Gastrocnemius medialis (tissue), 4 donors: ENCODE data around the gene GRIK3. TPM values are rescaled to one million over a fixed set of nuclear protein-coding genes. Genes with fewer than 3 reads are reported as not detected.

Experiments
- ATAC-seq, 2 donors: fragments of 150-250 bp; one replicate each; pipeline ENCODE4 v1.9.1; 2016
- DNase-seq, 2 donors: peaks; one replicate each; pipeline ENCODE4 v3.0.0-alpha.2; 2019
- H3K27ac ChIP-seq, 4 donors: fragments of 200-600 bp; sonication (generic); 1 replicate in 1 of 4; 2 replicates in 3 of 4; pipeline ENCODE4 v1.5.1; 2016 to 2018; ENCODE audit warnings: mild to moderate bottlenecking in 2 of 4, moderate library complexity in 1 of 4
- H3K27me3 ChIP-seq, 3 donors: fragments of 200-600 bp; sonication (generic) in 2 of 3; 1 replicate in 1 of 3; 2 replicates in 2 of 3; pipeline versions ENCODE4 v1.5.1 to v1.6.0; 2016 to 2019; ENCODE audit warnings: mild to moderate bottlenecking in 1 of 3, moderate library complexity in 1 of 3
- H3K36me3 ChIP-seq, 2 donors: fragments of 200-600 bp; sonication (generic) in 1 of 2; one replicate each; pipeline ENCODE4 v1.5.1; 2017 to 2018
- H3K4me1 ChIP-seq, 2 donors: fragments of 200-600 bp; sonication (generic) in 1 of 2; one replicate each; pipeline ENCODE4 v1.5.1; 2016 to 2017; ENCODE audit warnings: mild to moderate bottlenecking in 2 of 2
- H3K4me3 ChIP-seq, 4 donors: fragments of 200-600 bp; sonication (generic) in 3 of 4; 1 replicate in 1 of 4; 2 replicates in 3 of 4; pipeline ENCODE4 v1.5.1; 2016 to 2019; ENCODE audit warnings: mild to moderate bottlenecking in 2 of 4
- H3K9me3 ChIP-seq, 3 donors: fragments of 200-600 bp; sonication (generic) in 2 of 3; 1 replicate in 1 of 3; 2 replicates in 2 of 3; pipeline ENCODE4 v1.5.1; 2016 to 2019
- POLR2A ChIP-seq, 2 donors: fragments of 450-650 bp; IDR thresholded peaks; one replicate each; pipeline ENCODE4 v1.6.1; 2017; ENCODE audit warnings: antibody characterized with exemption in 2 of 2, mild to moderate bottlenecking in 2 of 2, moderate library complexity in 2 of 2
- in situ Hi-C, 4 donors: fragments of 200-750 bp; cut with MboI; loops; one replicate each; pipeline versions ENCODE4 v1.15.0 to v1.8.0; 2017; ENCODE audit warnings: low sequenced_read_pairs in 4 of 4
- intact Hi-C: fragments of 100-400 bp; cut with DNase I; formaldehyde crosslinking; loops from one replicate; pipeline ENCODE4 v1.15.1; 2023; ENCODE audit warnings: low total_unique reads
- total RNA-seq, 4 donors: library from RNA; depleted of rRNA; stranded (reverse); fragments of >200 nt; gene quantifications; one replicate each; pipeline versions ENCODE4 v1.1.0 to v1.2.3, GENCODE V29; 2016
- TF ChIP-seq, protein P1 (sequence below), 5 experiments: fragments of 450-650 bp in 3 of 5; fragments of 200-600 bp in 2 of 5; sonication (generic) in 2 of 5; IDR thresholded peaks in 4 of 5; conservative IDR thresholded peaks in 1 of 5; 1 replicate in 4 of 5; 2 replicates in 1 of 5; pipeline ENCODE4 v1.5.1; 2016 to 2019; ENCODE audit warnings: antibody characterized with exemption in 5 of 5, mild to moderate bottlenecking in 3 of 5, moderate library complexity in 3 of 5

GRIK3 gene
- total RNA-seq, 4 donors from 2014 or later: 0.13 to 0.22 (median 0.13) TPM; not detected in 1

DNA sequence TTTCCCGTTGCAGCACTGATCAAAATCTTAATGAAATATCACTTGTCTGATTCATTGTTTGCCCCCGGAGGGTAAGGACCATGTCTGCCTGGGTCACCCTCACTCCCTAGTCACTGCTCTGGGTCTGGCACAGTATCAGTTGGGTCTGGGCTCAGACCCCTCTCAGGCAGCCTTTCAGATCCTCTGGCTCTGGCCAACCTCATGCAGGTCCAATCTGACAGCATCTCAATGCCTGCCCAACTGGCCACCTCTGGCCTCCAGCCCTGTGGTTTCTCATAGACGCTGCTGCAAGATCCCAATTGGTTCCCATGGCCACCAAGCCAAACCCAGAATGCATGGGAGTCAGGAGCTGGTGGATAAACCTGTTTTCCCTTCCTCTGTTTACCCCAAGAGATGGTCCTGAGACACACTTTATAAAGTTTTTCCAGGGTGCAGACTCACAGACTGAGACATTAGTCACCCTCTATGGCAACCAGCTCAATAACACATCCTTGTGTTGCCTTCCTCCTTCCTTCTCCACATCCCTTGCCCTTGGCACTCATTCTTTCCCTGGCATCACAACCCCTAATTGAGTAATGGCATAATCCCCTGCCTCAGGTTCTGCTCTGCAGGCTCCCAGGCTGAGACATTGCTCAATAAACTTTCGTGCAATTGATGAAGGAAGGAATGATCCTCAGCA is 199.2 kb downstream of the GRIK3 start:
- TF ChIP-seq, protein P1, sequence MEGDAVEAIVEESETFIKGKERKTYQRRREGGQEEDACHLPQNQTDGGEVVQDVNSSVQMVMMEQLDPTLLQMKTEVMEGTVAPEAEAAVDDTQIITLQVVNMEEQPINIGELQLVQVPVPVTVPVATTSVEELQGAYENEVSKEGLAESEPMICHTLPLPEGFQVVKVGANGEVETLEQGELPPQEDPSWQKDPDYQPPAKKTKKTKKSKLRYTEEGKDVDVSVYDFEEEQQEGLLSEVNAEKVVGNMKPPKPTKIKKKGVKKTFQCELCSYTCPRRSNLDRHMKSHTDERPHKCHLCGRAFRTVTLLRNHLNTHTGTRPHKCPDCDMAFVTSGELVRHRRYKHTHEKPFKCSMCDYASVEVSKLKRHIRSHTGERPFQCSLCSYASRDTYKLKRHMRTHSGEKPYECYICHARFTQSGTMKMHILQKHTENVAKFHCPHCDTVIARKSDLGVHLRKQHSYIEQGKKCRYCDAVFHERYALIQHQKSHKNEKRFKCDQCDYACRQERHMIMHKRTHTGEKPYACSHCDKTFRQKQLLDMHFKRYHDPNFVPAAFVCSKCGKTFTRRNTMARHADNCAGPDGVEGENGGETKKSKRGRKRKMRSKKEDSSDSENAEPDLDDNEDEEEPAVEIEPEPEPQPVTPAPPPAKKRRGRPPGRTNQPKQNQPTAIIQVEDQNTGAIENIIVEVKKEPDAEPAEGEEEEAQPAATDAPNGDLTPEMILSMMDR (IDR thresholded peaks at IDR 0.05 in 4 of 5, conservative IDR thresholded peaks at IDR 0.05 in 1 of 5): no peak
- no peak for TF ChIP-seq POLR2A (IDR thresholded peaks at IDR 0.05)
- H3K36me3 ChIP-seq: no peaks in the 10 kb centered on the region
- no peak overlapping the region for H3K4me3 ChIP-seq
- intact Hi-C loops (no loop called here), in situ Hi-C loops (no loop called here)
- no peaks in the 10 kb centered on the region for H3K9me3 ChIP-seq
- no peak overlapping the region for H3K27ac ChIP-seq
- DNase-seq (no peak), ATAC-seq (no peak)
- H3K4me1 ChIP-seq: no peaks in the 10 kb centered on the region
- peaks cover 0 to 21% (median 4%) of the 10 kb centered on the region in 3 donors for H3K27me3 ChIP-seq

DNA sequence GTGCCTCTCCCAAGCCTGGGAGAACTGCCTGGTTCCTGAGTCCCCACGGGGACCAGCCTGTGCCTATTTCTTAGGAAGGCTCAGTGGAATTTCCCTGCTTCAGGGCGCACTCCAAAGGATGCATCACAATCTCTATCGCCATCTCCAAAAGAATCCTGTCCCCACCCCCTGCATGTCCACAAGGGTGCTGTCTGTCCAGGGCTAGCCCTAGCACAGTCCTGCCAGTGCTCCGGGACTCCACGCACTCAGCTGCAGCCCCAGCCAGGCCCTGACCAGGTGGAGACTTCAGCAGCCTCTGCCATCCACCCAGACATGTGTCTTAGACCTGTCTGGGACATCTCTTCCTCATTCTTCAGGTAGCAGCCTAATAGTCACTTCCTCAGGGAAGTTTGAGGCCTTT is 199.7 kb downstream of the GRIK3 start:
- ATAC-seq (no peak), DNase-seq (no peak)
- Histone ChIP-seq H3K4me3 (no peak overlapping the region), H3K36me3 (no peaks in the 10 kb centered on the region), H3K27me3 (peaks cover 0 to 19% (median 4%) of the 10 kb centered on the region in 3 donors), H3K27ac (no peak overlapping the region), H3K4me1 (no peaks in the 10 kb centered on the region), H3K9me3 (no peaks in the 10 kb centered on the region)
- in situ Hi-C loops (no loop called here), intact Hi-C loops (no loop called here)
- TF ChIP-seq, protein P1 (IDR thresholded peaks at IDR 0.05 in 4 of 5, conservative IDR thresholded peaks at IDR 0.05 in 1 of 5): no peak
- no peak for TF ChIP-seq POLR2A (IDR thresholded peaks at IDR 0.05)

DNA sequence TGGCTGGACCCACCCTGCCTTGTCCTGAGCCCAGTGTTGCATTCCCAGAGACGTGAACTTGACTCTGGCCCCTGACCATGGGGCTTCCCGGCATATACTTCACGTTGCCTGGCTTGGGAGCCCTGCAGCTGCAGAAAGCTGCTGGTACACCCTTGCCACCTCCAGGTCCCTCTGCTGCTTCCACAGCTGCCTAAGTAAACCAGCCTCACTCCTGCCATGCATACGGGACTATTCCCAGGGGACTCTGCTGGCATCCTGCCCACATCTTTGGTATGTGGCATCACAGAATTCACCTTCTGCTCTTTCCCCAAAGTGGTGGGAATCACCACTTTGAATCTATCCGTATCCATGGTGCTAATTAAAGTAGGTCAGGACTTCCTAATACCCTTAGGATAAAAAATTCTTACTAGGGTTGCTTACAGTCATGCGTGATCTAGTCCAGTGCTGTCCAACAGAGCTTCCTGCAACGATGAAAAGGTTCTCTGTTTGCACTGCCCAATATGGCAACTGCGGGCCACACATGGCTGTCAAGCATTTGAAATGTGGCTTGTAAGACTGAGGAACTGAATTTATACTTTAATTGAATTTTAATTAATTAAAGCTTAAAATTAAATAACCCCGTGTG is 203.0 kb downstream of the GRIK3 start:
- TF ChIP-seq, protein P1 (IDR thresholded peaks at IDR 0.05 in 4 of 5, conservative IDR thresholded peaks at IDR 0.05 in 1 of 5): no peak
- no peak for TF ChIP-seq POLR2A (IDR thresholded peaks at IDR 0.05)
- peaks cover 0 to 6% (median 0%) of the 10 kb centered on the region in 3 donors for H3K27me3 ChIP-seq
- no peaks in the 10 kb centered on the region for H3K36me3 ChIP-seq
- no peak overlapping the region for H3K4me3 ChIP-seq
- no peaks in the 10 kb centered on the region for H3K9me3 ChIP-seq
- intact Hi-C loops: no loop called here
- in situ Hi-C loops: no loop called here
- no peak for DNase-seq
- H3K27ac ChIP-seq: no peak overlapping the region
- no peaks in the 10 kb centered on the region for H3K4me1 ChIP-seq
- ATAC-seq: no peak

DNA sequence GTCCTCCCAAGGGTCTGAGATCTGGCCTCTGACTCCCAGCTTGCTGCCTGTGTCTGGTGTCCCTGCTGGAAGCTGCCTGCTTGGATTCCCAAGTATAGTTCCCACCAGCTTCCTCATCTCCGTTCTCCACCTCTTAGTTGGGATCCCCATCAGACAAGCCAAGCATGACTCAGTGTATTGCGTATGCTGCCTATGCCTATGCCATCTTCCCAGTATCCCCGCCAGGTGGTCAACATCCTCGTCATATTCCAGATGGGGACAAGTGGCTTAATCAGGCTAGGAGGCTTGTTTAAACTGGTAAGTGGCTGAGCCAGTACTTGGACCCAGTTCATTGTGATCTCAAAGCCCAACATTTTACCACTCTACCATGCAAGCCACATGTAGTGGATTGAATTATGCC is 204.4 kb downstream of the GRIK3 start:
- ATAC-seq (no peak), DNase-seq (no peak)
- H3K27ac ChIP-seq: no peak overlapping the region
- H3K4me1 ChIP-seq: no peaks in the 10 kb centered on the region
- TF ChIP-seq, protein P1 (IDR thresholded peaks at IDR 0.05 in 4 of 5, conservative IDR thresholded peaks at IDR 0.05 in 1 of 5): no peak
- no peak for TF ChIP-seq POLR2A (IDR thresholded peaks at IDR 0.05)
- H3K4me3 ChIP-seq: no peak overlapping the region
- peaks cover 0 to 6% (median 0%) of the 10 kb centered on the region in 3 donors for H3K27me3 ChIP-seq
- intact Hi-C loops: no loop called here
- no peaks in the 10 kb centered on the region for H3K36me3 ChIP-seq
- H3K9me3 ChIP-seq: no peaks in the 10 kb centered on the region
- in situ Hi-C loops: no loop called here
